ENCODE measurements around the gene TMPRSS11E.
"Not testable (repeated sequence)": the region's sequence is repeated elsewhere in the genome, so short reads cannot be mapped to it uniquely, and the experiment has no call there.

- TF ChIP-seq POLR2A, CTCF (IDR thresholded peaks at IDR 0.05): not testable (repeated sequence)
Observed at GRCh38 chr4:68542742-68543141, 95.5 kb downstream of the TMPRSS11E start.

Measured in heart left ventricle (tissue), 13 donors.